Measurements from ENCODE around the gene C19orf38.
"Not testable (repeated sequence)": the region's sequence is repeated elsewhere in the genome, so short reads cannot be mapped to it uniquely, and the experiment has no call there.

Gene C19orf38

DNA sequence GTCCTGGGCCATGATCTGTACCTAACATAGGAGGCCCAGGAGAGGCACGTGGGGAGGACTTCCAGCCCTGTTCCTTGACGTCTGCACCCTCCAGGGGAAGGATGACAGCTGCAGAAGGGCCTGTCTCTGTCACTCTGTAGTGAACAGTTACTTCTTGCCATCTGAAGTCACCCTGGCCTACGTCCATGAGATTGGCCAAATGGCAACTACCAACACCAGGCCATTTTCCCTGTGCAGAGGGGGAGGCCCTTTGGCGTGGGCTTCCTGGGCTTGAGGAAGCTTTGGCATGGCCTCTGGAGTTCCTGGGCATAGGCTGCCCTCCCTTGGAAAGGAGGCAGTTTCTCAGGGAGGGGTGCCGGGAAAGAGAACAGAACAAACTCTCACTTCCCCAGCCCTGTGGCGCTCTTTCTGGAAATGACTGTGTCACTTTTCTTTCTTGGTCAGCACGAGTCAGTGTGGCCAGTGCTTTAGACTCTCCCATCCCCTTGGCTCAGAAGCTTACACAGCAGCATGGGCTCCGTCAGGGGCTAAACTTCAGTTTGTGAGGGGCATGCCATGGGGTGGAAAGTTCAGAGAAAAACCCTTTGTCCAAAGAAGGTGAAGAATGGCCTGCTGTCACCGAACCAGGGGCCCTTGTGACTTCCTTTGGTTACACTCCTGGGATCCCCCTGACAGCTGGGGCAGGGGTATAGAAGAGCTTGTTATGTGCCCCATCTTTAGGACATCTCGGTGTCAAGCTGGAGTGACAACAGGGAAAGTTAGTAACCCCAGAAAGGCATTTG is 28.4 kb downstream of the C19orf38 start:
- ATAC-seq (peak; percentile 75), DNase-seq (peak in 1 of 2 donors; percentile 57)
- H3K4me3 Mint-ChIP-seq = peak overlapping the region; percentile 74 to 75
- H3K27ac Mint-ChIP-seq = peak overlapping the region; percentile 83
- no peaks in the 10 kb centered on the region for H3K27me3 Mint-ChIP-seq
- no peaks in the 10 kb centered on the region for H3K9me3 Mint-ChIP-seq
- peaks cover 79% of the 10 kb centered on the region for H3K4me1 Mint-ChIP-seq

DNA sequence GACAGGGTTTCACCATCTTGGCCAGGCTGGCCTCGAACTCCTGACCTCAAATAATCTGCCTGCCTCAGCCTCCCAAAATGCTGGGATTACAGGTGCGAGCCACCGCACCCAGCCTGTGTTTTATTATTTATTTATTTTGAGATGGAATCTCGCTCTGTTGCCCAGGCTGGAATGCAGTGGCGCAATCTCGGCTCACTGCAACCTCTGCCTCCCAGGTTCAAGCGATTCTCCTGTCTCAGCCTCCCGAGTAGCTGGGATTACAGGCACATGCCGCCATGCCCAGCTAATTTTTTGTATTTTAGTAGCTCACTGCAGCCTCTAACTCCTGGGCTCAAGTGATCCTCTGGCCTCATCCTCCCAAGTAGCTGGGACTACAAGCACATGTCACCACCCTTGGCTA is 29.4 kb downstream of the C19orf38 start:
- H3K9me3 Mint-ChIP-seq, DNase-seq, ATAC-seq, H3K27me3 Mint-ChIP-seq: not testable (repeated sequence)
- H3K4me1 Mint-ChIP-seq = peaks cover 75% of the 10 kb centered on the region
- H3K27ac Mint-ChIP-seq = peak overlapping the region; percentile 97 to 98
- peak overlapping the region; percentile 66 to 74 for H3K4me3 Mint-ChIP-seq

DNA sequence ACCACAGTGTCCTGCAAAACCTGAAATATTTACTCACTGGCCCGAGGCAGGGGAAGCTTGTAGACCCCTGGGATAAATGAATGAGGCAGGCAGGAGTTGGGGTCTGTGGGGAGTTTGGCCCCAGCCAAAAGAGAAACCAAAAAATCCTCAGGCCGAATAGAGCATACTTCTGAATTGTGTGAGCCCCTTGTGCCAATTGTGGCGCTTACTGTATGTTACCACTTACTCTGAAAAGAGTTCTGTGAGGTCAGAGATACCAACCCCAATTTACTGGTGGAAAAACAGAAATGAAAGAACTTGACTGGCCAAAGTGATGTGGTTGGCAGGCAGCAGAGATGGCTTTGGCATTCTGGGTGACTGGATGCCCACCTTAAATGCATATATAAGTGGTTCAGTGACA is 30.0 kb downstream of the C19orf38 start:
- peak in 1 of 2 donors; percentile 22 for DNase-seq
- H3K4me1 Mint-ChIP-seq = peaks cover 68% of the 10 kb centered on the region
- H3K27me3 Mint-ChIP-seq = no peaks in the 10 kb centered on the region
- H3K27ac Mint-ChIP-seq = peak overlapping the region; percentile 97 to 98
- ATAC-seq = peak; percentile 54
- no peaks in the 10 kb centered on the region for H3K9me3 Mint-ChIP-seq
- peak overlapping the region; percentile 66 to 74 for H3K4me3 Mint-ChIP-seq

DNA sequence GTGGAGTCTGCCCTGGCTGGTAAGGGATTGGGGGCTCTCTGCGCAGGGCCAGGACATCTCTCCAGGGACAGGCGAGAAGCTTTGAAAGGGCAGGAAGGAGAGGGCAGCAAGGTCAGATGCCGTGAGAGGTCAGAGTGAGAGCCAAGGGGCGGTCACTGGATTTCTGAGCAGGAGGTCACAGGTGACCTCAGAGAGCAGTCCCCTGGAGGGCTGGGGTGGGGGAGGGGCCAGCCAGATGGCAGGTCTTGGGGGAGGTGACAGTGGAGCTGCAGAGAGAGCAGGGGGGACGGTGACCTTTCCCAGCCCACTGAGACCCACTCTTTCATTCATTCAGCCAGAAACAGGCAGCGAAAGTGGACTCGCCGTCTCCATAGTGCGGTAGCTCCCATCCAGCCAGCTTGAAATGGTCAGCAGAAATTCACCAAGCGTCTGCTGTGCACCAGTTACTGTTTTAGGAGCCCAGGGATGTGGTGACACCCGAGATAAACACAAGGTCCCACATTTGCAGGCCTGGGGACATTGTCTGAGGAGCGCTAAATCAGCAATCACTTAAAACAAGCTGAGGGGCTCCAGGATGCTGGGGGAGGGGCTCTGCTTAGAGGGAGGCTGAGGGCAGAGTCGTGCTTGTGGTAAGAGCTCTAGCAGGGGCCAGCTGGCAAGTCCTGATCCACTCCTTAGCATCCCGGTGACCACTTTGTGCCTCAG is 33.3 kb downstream of the C19orf38 start:
- ATAC-seq (no peak), DNase-seq (no peak)
- Mint-ChIP-seq H3K27me3 (no peaks in the 10 kb centered on the region), H3K4me1 (peaks cover 44% of the 10 kb centered on the region), H3K4me3 (no peak overlapping the region), H3K27ac (no peak overlapping the region), H3K9me3 (no peaks in the 10 kb centered on the region)

DNA sequence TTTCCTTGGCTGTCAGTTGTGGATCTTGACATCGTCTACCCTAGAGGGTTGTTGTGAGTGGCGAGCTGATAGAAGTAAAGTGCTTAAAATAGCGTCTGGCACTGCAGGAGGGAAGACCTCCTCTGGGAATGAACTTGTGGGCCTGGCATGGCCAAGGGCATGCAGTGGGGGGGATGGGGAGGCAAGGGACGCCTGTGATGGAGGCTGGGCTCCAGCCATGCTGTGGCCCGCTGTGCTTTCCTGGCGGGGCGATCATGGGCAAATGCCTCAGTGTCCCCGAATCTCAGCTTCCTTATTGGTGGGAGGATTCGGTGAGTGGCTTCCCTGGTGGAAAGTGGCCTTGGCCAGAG is 33.9 kb downstream of the C19orf38 start:
- H3K27ac Mint-ChIP-seq = no peak overlapping the region
- DNase-seq = no peak
- ATAC-seq = no peak
- H3K27me3 Mint-ChIP-seq = no peaks in the 10 kb centered on the region
- no peak overlapping the region for H3K4me3 Mint-ChIP-seq
- H3K4me1 Mint-ChIP-seq = peaks cover 42% of the 10 kb centered on the region
- H3K9me3 Mint-ChIP-seq = no peaks in the 10 kb centered on the region

DNA sequence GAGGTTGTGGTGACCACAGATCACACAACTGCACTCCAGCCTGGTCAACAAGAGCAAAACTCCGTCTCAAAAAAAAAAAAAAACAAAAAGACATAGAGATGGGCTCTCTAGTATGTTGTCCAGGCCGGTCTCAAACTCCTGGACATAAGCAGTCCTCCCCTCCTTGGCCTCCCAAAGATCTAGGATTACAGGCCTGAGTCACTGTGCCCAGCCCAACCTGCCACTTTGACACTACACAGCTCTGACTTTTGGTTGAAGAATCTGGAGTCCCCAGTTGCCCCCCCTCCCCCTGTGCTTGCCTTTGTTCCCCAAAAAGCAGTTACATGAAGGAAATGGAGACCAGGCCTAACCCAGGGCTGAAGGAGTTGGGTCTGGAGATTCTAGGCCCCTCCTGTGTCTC is 36.1 kb downstream of the C19orf38 start:
- DNase-seq = no peak
- H3K27me3 Mint-ChIP-seq = no peaks in the 10 kb centered on the region
- no peaks in the 10 kb centered on the region for H3K9me3 Mint-ChIP-seq
- no peak overlapping the region for H3K27ac Mint-ChIP-seq
- no peak overlapping the region for H3K4me3 Mint-ChIP-seq
- peaks cover 37% of the 10 kb centered on the region for H3K4me1 Mint-ChIP-seq
- ATAC-seq = no peak

DNA sequence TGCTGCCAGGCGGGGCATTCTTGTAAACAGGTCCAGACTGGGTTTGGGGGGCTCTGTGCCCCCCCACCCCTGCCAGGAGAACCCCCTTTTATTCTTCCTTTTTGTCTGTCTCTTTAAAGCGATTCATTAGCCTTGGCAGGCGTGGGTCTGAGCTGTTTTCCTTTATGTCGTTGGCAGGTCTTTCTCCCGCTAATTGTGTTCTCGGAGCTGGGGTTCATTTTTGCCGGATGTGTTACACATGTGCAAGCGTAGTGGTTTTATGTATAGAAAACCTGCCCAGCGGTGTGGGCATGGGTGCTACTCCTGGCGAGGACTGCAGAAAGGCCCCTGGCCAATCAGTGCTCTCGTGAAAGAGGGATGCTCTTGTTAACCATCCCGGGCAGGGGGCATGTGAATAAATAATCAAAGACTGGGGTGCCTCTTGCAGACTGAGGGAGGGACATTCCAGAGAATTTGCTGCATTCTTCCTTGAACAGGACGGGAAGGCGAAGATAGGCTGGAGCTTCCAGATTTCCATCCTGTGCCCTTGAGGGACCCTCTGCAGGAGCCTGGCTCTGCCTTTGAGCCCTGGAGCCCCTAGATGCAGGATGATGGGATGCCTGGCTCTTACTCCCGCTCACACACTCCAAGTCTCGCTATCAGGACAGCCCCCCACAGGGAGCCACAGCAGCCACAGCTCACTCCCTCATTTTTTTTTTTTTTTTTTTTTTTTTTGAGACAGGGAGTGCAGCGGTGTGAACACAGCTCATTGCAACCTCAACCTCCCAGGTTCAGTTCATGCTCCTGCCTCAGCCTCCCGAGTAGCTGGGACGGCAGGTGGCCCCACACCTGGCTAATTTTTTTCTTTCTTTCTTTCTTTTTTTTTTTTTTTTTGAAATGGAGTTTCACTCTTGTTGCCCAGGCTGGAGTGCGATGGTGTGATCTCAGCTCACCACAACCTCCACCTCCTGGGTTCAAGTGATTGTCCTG is 37.3 kb downstream of the C19orf38 start:
- DNase-seq (no peak), ATAC-seq (no peak)
- H3K4me1 Mint-ChIP-seq = peaks cover 30% of the 10 kb centered on the region
- no peaks in the 10 kb centered on the region for H3K9me3 Mint-ChIP-seq
- no peaks in the 10 kb centered on the region for H3K27me3 Mint-ChIP-seq
- H3K4me3 Mint-ChIP-seq = no peak overlapping the region
- peak overlapping the region in 1 of 2 donors; percentile 41 for H3K27ac Mint-ChIP-seq

DNA sequence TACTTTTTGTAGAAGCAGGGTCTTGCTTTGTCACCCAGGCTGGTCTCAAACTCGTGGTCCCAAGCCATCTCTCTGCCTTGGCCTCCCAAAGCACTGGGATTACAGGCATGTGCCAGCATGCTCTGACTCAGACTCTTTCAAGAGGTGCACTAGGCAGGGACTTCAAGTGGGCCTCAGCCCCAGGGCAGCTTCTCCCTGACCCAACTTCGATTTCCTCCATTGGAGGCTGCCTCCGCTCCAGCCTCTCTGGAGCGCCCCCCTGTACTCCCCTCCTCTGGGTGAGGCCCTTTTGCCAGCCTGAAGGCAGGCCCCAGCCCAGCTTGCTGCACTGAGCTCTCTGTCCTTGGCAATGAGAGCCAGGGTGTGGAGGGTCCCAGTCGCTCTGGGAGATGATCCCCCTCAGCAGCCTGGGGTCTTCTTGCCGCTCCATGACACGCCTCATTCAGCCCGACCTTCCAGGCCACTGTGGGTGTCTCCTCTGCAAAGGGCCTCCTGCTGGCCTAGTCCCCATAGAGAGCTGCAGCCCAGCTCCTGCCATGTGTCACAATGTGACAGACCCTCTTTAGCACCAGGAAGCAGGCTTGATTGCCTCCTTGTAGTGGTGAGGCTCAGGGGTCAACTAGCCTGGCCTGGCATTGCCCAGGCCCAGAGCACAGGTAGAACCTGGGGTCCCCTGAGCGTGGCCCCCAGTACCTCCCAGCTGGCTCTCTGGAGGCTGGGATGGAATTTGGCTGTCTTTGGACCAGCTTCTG is 39.6 kb downstream of the C19orf38 start:
- Mint-ChIP-seq H3K27ac (peak overlapping the region in 1 of 2 donors; percentile 4), H3K9me3 (no peaks in the 10 kb centered on the region), H3K27me3 (no peaks in the 10 kb centered on the region), H3K4me3 (no peak overlapping the region), H3K4me1 (peaks cover 25% of the 10 kb centered on the region)
- ATAC-seq (no peak), DNase-seq (no peak)

DNA sequence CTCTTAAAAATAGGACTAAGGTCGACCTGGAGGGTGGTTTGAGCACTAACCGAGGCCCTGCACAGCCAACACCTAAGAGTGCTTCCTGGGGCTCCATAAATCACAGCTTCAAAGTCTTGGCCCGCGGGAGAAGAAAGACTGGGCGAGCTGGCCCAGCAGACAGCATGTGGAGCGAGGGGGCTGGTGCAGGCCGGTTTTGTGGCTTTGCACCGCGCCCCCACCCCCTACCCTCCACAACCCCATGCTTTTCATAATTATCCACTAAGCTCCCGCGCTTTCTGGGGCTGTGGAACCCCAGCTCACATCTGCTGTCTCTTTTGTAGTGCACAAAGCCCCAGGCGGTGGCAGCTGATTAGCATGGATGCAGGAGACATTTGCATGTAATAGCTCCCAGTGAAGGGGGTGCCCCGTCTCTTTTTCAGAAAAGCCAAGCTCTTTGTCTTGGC is 40.2 kb downstream of the C19orf38 start:
- H3K4me1 Mint-ChIP-seq = peaks cover 25% of the 10 kb centered on the region

DNA sequence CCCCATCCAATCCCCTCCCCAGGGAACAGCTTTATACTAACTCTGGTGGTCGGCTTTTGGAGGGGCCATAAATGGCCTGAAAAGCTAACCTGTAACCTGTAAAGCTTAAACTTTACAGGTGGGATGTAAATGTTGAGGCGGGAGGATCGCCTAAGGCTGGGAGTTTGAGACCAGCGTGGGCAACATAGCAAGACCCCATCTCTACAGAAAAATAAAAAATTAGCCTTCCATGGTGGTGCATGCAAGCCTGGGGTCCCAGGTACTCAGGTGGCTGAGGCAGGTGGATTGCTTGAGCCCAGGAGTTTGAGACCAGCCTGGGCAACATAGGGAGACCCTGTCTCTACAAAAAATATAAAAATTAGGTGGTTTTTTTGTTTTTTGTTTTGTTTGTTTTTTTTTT is 41.7 kb downstream of the C19orf38 start:
- H3K27me3 Mint-ChIP-seq = no peaks in the 10 kb centered on the region
- no peak for DNase-seq
- H3K9me3 Mint-ChIP-seq = no peaks in the 10 kb centered on the region
- ATAC-seq = no peak
- H3K27ac Mint-ChIP-seq = no peak overlapping the region
- H3K4me3 Mint-ChIP-seq = no peak overlapping the region
- peaks cover 31% of the 10 kb centered on the region for H3K4me1 Mint-ChIP-seq

More for the DNA sequence above, 40.2 kb downstream of the C19orf38 start:
- H3K27ac Mint-ChIP-seq = no peak overlapping the region
- H3K27me3 Mint-ChIP-seq = no peaks in the 10 kb centered on the region
- ATAC-seq (no peak), DNase-seq (no peak)
- H3K4me3 Mint-ChIP-seq = no peak overlapping the region
- no peaks in the 10 kb centered on the region for H3K9me3 Mint-ChIP-seq

DNA sequence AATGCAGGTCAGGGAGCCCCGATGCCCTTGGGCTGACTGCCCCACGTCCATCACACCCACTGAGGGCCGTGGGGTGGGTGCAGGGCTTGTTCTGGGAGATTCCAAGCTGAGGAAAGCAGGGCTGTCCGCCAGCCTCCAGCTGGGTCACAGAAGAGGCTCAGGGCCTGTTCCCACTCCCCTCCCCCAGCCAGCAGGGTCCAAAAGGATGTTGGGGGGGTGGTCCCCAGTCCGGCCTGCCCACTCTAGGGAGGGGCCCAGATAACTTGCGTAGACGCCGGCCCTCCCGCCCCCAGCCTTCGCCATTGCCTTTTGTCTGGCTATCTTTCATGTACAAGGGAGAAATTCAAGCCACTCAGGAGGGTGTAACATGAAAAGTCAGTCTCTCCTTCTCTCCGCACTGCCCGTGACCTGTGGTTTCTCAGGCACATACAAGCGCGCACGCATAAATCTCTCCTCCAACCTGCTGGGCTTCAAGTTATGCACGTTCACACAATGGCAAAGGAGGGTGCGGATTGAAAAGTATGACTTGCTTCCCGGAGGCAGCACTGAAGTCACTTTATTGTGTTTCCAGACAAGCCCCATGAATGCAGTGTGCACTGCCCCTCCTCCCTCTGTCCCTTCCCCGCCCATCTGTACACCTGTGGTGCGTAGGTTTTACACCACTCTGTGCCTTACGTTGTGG is 43.3 kb downstream of the C19orf38 start:
- H3K4me3 Mint-ChIP-seq = no peak overlapping the region

DNA sequence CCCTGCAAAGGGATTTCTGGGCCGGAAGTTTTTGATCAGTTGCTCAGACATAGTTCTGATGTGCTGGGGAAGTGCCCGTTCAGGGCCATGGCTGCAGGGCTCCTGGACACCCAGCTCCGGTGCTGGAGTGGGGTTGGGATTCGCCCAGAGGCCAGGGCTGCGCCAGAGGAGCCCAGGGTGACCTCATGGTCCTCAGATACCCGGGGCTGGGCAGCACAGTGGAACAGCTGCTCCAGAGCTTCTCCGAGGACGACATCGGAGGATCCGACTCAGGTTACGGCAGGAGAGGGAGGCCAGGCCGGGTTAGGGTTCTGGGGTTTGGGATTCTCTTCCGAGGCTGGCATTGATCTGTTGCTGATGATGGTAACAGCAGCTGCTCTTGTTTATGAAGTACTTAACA is 44.0 kb downstream of the C19orf38 start:
- peaks cover 40% of the 10 kb centered on the region for H3K4me1 Mint-ChIP-seq

More for the DNA sequence above, 43.3 kb downstream of the C19orf38 start:
- DNase-seq = no peak
- ATAC-seq = no peak
- H3K9me3 Mint-ChIP-seq = no peaks in the 10 kb centered on the region
- H3K27ac Mint-ChIP-seq = no peak overlapping the region
- H3K4me1 Mint-ChIP-seq = peaks cover 37% of the 10 kb centered on the region
- no peaks in the 10 kb centered on the region for H3K27me3 Mint-ChIP-seq

DNA sequence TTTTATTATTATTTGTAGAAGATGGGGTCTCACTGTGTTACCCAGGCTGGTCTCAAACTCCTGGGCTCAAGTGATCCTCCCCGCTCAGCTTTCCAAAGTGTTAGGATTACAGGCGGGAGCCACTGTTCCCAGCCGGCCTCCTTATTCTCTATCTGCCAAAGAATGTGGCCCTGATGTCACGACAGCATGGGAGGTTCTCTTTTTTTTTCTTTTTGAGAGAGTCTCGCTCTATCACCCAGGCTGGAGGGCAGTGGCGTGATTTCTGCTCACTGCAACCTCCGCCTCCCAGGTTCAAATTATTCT is 46.6 kb downstream of the C19orf38 start:
- H3K4me1 Mint-ChIP-seq = peaks cover 40% of the 10 kb centered on the region
- DNase-seq (no peak), ATAC-seq (no peak)
- H3K4me3 Mint-ChIP-seq = no peak overlapping the region
- no peak overlapping the region for H3K27ac Mint-ChIP-seq
- no peaks in the 10 kb centered on the region for H3K27me3 Mint-ChIP-seq
- H3K9me3 Mint-ChIP-seq = no peaks in the 10 kb centered on the region

More for the DNA sequence above, 44.0 kb downstream of the C19orf38 start:
- H3K4me3 Mint-ChIP-seq = no peak overlapping the region
- no peaks in the 10 kb centered on the region for H3K27me3 Mint-ChIP-seq
- DNase-seq = no peak
- ATAC-seq = no peak
- no peaks in the 10 kb centered on the region for H3K9me3 Mint-ChIP-seq
- H3K27ac Mint-ChIP-seq = no peak overlapping the region

DNA sequence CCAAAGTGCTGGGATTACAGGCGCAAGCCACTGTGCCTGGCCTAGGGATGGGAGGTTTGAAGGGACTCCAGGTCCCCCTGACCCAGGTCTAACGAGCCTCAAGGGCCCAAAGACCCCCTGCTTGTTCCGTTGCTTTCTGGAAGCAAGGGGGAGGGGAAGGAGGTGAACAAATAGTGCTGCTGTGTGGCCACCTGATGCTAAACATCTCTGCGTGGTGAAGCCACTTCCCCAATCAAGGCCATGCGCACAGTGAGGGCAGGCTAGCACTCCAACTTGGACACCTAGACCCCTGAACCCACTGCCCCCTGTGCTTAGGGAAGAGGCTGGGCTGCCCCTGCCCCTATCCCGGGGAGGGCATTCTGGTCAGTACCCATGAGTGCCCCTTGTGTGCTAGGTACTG is 47.1 kb downstream of the C19orf38 start:
- ATAC-seq = no peak
- Mint-ChIP-seq H3K4me1 (peaks cover 40% of the 10 kb centered on the region), H3K9me3 (no peaks in the 10 kb centered on the region), H3K4me3 (no peak overlapping the region), H3K27me3 (no peaks in the 10 kb centered on the region), H3K27ac (peak overlapping the region in 1 of 2 donors; percentile 72)
- DNase-seq = no peak
